HepG2 (cell line): ENCODE data around the gene CORO7. TPM values are rescaled to one million over a fixed set of nuclear protein-coding genes. Genes with fewer than 3 reads are reported as not detected.

Source experiments
- ARNT ChIP-seq: fragments of 450-650 bp; IDR thresholded peaks from 2 replicates; pipeline ENCODE4 v1.6.1; 2017
- CAMTA2 ChIP-seq: sonication (generic); formaldehyde crosslinking; IDR thresholded peaks from 2 replicates; pipeline ENCODE4 v1.4.0; 2020; ENCODE audit warnings: mild to moderate bottlenecking, missing genetic modification reagents, borderline replicate concordance
- CEBPG ChIP-seq: IDR thresholded peaks from 2 replicates; pipeline ENCODE4 v1.6.1; 2016
- CENPT ChIP-seq: sonication (generic); formaldehyde crosslinking; IDR thresholded peaks from 2 replicates; pipeline ENCODE4 v1.8.0; 2022; ENCODE audit warnings: low read depth, mild to moderate bottlenecking, moderate library complexity, missing genetic modification reagents
- LBX2 ChIP-seq: sonication (generic); formaldehyde crosslinking; IDR thresholded peaks from 2 replicates; pipeline ENCODE4 v1.5.0; 2020; ENCODE audit warnings: missing genetic modification reagents, mild to moderate bottlenecking, borderline replicate concordance
- PTBP1 ChIP-seq: fragments of 200-400 bp; formaldehyde crosslinking; IDR thresholded peaks from 2 replicates; pipeline ENCODE4 v1.6.1; 2018; ENCODE audit warnings: low read length, low read depth; ENCODE audit not compliant: poor library complexity, severe bottlenecking
- SP1 ChIP-seq, 2 experiments: fragments of 450-650 bp in 1 of 2; sonication (generic) in 1 of 2; formaldehyde crosslinking in 1 of 2; IDR thresholded peaks; 2 replicates each; pipeline versions ENCODE4 v1.4.0 to v1.6.1; 2016 to 2020; ENCODE audit warnings: missing genetic modification reagents in 1 of 2
- STAG1 ChIP-seq: sonication (generic); formaldehyde crosslinking; IDR thresholded peaks from 2 replicates; pipeline ENCODE4 v1.4.0; 2020; ENCODE audit warnings: missing genetic modification reagents
- ZBTB26 ChIP-seq: IDR thresholded peaks from 2 replicates; pipeline ENCODE4 v1.6.1; 2016; ENCODE audit warnings: missing compliant biosample characterization, missing genetic modification reagents, borderline replicate concordance
- ZFAT ChIP-seq: sonication (generic); formaldehyde crosslinking; conservative IDR thresholded peaks from 2 replicates; pipeline ENCODE4 v1.8.1; 2023; ENCODE audit warnings: missing genetic modification reagents, inconsistent platforms
- ZFP91 ChIP-seq: sonication (generic); formaldehyde crosslinking; IDR thresholded peaks from 2 replicates; pipeline ENCODE4 v1.9.0; 2022; ENCODE audit warnings: missing genetic modification reagents, mild to moderate bottlenecking, borderline replicate concordance
- ZNF138 ChIP-seq: sonication (generic); formaldehyde crosslinking; IDR thresholded peaks from 2 replicates; pipeline ENCODE4 v1.5.0; 2020; ENCODE audit warnings: mild to moderate bottlenecking, low read depth, missing genetic modification reagents
- ZNF207 ChIP-seq: fragments of 450-650 bp; IDR thresholded peaks from 2 replicates; pipeline ENCODE4 v1.6.1; 2016; ENCODE audit warnings: antibody characterized with exemption, borderline replicate concordance
- ZNF30 ChIP-seq: sonication (generic); formaldehyde crosslinking; IDR thresholded peaks from 2 replicates; pipeline ENCODE4 v1.5.0; 2020; ENCODE audit warnings: mild to moderate bottlenecking, missing genetic modification reagents
- ZNF570 ChIP-seq: sonication (generic); formaldehyde crosslinking; IDR thresholded peaks from 2 replicates; pipeline ENCODE4 v1.4.0; 2020; ENCODE audit warnings: mild to moderate bottlenecking, missing genetic modification reagents, borderline replicate concordance
- ZNF607 ChIP-seq: sonication (generic); formaldehyde crosslinking; IDR thresholded peaks from 2 replicates; pipeline ENCODE4 v1.5.1; 2020; ENCODE audit warnings: missing genetic modification reagents, mild to moderate bottlenecking, borderline replicate concordance
- ZNF629 ChIP-seq: sonication (generic); formaldehyde crosslinking; conservative IDR thresholded peaks from 2 replicates; pipeline ENCODE4 v1.5.0; 2020; ENCODE audit warnings: missing genetic modification reagents
- ZNF720 ChIP-seq: sonication (generic); formaldehyde crosslinking; IDR thresholded peaks from 2 replicates; pipeline ENCODE4 v1.4.0; 2020; ENCODE audit warnings: missing genetic modification reagents
- ZNF878 ChIP-seq: sonication (generic); formaldehyde crosslinking; IDR thresholded peaks from 2 replicates; pipeline ENCODE4 v1.8.1; 2023; ENCODE audit warnings: mild to moderate bottlenecking, missing genetic modification reagents, moderate library complexity
- polyA plus RNA-seq, 8 experiments: library from polyadenylated mRNA; depleted of rRNA in 3 of 8; stranded (reverse) in 7 of 8; unstranded in 1 of 8; fragments of >200 nt; fragmentation: Illumina TruSeq in 4 of 8; extraction: Trizol in 4 of 8; gene quantifications; 2 replicates each; pipeline versions ENCODE4 v1.2.1 to v1.2.3, GENCODE V29; 2011 to 2016; ENCODE audit warnings: low read depth in 4 of 8, missing spikeins in 1 of 8, mixed read lengths in 1 of 8; ENCODE audit not compliant: insufficient read depth in 1 of 8
- total RNA-seq, 5 experiments: library from RNA; depleted of rRNA; stranded (reverse); fragments of >200 nt; fragmentation: Illumina TruSeq; extraction: Trizol; gene quantifications; 2 replicates each; pipeline ENCODE4 v1.2.3, GENCODE V29; 2016; ENCODE audit warnings: low read depth in 1 of 5
- TF ChIP-seq, protein P1 (sequence below): sonication (generic); formaldehyde crosslinking; IDR thresholded peaks from 2 replicates; pipeline ENCODE4 v1.4.0; 2020; ENCODE audit warnings: missing genetic modification reagents, mild to moderate bottlenecking, borderline replicate concordance
- TF ChIP-seq, protein P2 (sequence below): sonication (generic); formaldehyde crosslinking; IDR thresholded peaks from 2 replicates; pipeline ENCODE4 v1.5.0; 2020; ENCODE audit warnings: missing genetic modification reagents
- TF ChIP-seq, protein P3 (sequence below): sonication (generic); formaldehyde crosslinking; IDR thresholded peaks from 2 replicates; pipeline ENCODE4 v1.5.0; 2020; ENCODE audit warnings: missing genetic modification reagents

CORO7 gene
- total and polyA plus RNA-seq, 2 of the 13 experiments (the other 11 are each of a cell fraction or from before 2014, with no cell fraction given): 9.9 to 14.3 TPM

- TF ChIP-seq, protein P1, sequence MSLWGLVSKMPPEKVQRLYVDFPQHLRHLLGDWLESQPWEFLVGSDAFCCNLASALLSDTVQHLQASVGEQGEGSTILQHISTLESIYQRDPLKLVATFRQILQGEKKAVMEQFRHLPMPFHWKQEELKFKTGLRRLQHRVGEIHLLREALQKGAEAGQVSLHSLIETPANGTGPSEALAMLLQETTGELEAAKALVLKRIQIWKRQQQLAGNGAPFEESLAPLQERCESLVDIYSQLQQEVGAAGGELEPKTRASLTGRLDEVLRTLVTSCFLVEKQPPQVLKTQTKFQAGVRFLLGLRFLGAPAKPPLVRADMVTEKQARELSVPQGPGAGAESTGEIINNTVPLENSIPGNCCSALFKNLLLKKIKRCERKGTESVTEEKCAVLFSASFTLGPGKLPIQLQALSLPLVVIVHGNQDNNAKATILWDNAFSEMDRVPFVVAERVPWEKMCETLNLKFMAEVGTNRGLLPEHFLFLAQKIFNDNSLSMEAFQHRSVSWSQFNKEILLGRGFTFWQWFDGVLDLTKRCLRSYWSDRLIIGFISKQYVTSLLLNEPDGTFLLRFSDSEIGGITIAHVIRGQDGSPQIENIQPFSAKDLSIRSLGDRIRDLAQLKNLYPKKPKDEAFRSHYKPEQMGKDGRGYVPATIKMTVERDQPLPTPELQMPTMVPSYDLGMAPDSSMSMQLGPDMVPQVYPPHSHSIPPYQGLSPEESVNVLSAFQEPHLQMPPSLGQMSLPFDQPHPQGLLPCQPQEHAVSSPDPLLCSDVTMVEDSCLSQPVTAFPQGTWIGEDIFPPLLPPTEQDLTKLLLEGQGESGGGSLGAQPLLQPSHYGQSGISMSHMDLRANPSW (CRISPR knock-in tag): no peak
- TF ChIP-seq CAMTA2 (no peak), PTBP1 (no peak), CEBPG (peak; percentile 38; the same call in 1 of the 2 replicates), ZNF138 (CRISPR knock-in tag) (no peak), ZFP91 (CRISPR knock-in tag) (peak; percentile 75), ZNF30 (no peak), ZNF720 (CRISPR knock-in tag) (no peak), ARNT (no peak), ZBTB26 (no peak), ZNF570 (CRISPR knock-in tag) (no peak), ZNF607 (CRISPR knock-in tag) (no peak), SP1 (IDR thresholded peaks at IDR 0.05) (no peak), SP1 (CRISPR knock-in tag; IDR thresholded peaks at IDR 0.05) (no peak), STAG1 (CRISPR knock-in tag) (no peak), ZFAT (no peak), ZNF629 (CRISPR knock-in tag) (no peak), ZNF878 (CRISPR knock-in tag) (no peak), CENPT (CRISPR knock-in tag) (no peak), LBX2 (CRISPR knock-in tag) (no peak), ZNF207 (no peak)
- TF ChIP-seq, protein P2, sequence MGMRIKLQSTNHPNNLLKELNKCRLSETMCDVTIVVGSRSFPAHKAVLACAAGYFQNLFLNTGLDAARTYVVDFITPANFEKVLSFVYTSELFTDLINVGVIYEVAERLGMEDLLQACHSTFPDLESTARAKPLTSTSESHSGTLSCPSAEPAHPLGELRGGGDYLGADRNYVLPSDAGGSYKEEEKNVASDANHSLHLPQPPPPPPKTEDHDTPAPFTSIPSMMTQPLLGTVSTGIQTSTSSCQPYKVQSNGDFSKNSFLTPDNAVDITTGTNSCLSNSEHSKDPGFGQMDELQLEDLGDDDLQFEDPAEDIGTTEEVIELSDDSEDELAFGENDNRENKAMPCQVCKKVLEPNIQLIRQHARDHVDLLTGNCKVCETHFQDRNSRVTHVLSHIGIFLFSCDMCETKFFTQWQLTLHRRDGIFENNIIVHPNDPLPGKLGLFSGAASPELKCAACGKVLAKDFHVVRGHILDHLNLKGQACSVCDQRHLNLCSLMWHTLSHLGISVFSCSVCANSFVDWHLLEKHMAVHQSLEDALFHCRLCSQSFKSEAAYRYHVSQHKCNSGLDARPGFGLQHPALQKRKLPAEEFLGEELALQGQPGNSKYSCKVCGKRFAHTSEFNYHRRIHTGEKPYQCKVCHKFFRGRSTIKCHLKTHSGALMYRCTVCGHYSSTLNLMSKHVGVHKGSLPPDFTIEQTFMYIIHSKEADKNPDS (CRISPR knock-in tag): no peak
- TF ChIP-seq, protein P3, sequence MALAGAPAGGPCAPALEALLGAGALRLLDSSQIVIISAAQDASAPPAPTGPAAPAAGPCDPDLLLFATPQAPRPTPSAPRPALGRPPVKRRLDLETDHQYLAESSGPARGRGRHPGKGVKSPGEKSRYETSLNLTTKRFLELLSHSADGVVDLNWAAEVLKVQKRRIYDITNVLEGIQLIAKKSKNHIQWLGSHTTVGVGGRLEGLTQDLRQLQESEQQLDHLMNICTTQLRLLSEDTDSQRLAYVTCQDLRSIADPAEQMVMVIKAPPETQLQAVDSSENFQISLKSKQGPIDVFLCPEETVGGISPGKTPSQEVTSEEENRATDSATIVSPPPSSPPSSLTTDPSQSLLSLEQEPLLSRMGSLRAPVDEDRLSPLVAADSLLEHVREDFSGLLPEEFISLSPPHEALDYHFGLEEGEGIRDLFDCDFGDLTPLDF (CRISPR knock-in tag): no peak
Observed at GRCh38 chr16:4367393-4367856, 49.0 kb downstream of the CORO7 start (continued).
